LNCAP (cell line): Measurements from ENCODE around the gene NTM.

ENCODE experiments used
- TF ChIP-seq, protein P1 (sequence below): fragments of 450-650 bp; IDR thresholded peaks from 2 replicates; pipeline ENCODE4 v1.5.1; 2017; ENCODE audit warnings: mild to moderate bottlenecking

The NTM gene

DNA sequence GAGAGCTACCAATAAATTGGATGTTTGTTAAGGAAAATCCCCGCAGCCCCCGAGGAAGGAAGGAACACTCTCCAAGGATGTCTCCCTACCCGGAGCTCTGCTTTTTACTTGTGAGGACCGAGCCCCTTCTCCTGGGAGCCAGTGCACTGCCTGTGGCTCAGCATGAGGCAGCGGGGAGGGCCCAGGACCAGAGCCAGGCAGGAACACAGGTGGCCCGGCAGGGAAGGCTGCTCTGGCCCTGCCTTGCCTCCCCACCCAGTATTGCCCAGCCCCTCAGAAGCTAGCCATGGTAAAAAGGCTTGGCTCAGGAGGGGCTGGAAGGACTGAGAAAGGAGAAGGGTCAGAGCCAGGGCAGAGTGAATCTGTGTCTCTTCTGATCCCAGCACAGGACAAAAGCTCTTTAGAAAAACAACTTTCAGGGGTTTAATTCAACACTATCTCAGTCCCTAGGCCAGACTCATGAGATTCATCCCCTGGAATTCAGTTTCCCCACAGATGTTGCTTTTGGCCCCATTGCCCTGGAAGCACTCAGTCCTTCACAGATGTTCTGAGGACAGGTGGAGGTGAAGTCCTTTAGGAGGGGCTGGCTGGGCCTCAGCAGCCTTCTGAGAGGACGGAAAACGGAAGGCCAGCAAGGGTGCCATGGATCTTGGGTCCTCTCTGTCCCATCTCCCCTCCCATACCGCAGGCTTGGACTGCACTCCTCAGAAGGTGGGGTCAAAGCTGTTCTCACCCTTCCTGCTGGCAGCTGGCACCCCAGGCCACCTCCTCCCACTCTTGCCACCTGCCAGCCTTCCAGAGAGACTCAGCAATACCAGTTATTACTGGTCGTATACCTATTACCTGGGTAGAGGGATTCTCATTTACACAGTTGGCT is 318.9 kb downstream of the NTM start:
- TF ChIP-seq, protein P1, sequence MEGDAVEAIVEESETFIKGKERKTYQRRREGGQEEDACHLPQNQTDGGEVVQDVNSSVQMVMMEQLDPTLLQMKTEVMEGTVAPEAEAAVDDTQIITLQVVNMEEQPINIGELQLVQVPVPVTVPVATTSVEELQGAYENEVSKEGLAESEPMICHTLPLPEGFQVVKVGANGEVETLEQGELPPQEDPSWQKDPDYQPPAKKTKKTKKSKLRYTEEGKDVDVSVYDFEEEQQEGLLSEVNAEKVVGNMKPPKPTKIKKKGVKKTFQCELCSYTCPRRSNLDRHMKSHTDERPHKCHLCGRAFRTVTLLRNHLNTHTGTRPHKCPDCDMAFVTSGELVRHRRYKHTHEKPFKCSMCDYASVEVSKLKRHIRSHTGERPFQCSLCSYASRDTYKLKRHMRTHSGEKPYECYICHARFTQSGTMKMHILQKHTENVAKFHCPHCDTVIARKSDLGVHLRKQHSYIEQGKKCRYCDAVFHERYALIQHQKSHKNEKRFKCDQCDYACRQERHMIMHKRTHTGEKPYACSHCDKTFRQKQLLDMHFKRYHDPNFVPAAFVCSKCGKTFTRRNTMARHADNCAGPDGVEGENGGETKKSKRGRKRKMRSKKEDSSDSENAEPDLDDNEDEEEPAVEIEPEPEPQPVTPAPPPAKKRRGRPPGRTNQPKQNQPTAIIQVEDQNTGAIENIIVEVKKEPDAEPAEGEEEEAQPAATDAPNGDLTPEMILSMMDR, result no peak

DNA sequence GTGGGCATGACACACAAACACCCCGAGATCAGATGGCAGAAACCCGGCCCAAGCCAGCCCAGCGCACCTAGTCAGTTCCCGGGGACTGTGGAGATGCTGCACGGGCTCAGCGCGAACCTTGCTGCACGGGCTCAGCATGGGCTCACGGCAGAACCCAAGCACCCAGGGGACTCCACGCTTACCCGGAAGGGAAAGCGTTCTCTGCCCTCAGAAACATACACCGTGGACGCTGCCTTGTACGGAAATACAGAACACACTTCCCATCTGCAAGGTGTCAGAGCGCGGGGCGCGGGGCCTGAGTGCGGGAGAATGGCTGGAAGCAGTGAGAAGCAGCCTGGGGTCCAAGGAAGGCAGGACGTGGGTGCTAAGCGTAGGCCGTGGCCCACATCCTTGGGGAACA is 319.9 kb downstream of the NTM start:
- TF ChIP-seq, protein P1, result no peak

DNA sequence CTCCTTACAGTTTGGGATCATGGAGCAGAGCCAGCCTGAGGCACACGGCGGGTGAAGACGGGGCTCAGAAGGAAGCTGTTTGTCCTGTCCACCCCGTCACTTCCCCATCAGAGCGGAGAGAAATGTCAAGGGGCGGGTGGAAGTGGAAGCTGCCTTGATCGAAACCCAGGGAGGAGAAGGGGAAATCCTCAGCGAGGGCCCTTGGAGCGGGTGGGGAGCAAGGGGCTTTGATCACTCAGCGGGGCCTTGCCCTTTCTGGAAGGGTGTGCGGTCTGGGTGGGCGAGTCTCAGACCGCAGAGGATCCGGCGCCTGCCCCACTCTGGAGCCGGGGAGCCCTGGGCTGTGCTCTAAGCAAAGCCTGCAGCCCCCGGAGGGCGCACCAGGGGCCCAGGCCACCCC is 320.4 kb downstream of the NTM start:
- TF ChIP-seq, protein P1, result no peak

DNA sequence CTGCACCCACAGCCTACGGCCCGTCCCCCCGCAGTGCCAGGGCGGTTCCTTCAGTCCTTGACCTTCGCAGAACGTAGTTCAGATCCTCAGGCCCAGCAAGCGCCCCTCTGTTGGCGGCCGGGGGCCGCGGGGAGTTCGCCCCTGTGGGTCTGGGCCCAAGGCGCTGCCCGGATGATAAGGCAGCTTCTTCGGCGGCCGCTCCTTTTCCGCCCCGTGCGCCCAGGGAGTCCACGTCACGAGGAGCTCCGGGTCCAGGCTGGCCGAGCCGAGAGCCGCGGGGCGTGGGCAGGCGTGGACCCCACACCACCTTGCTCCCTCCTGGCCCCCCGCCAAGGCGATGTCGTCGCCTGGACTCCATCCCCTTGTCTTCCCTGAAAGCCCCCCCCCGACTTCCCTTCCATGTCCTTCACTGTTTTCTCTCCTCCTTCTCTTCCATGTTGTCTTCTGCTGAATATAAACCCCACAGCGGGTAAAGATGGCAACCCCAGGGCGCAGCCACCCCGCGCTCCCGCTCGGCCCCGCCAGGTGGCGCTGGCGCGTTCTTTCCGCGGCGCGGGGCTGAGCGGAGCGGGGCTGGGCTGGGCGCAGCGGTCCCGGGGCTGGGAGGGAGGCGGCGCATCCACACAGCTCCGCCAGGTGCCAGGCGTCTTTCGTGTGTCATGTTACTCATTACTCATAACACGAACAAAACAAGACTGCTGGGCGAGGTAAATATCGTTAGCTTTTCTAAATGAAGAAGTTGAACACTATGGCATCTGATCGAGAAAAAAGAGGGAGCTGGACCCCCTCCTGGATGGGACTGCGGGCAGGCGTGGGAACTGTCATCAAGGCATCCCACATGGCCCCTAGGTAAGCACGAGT is 321.0 kb downstream of the NTM start:
- TF ChIP-seq, protein P1, result peak; percentile 97

DNA sequence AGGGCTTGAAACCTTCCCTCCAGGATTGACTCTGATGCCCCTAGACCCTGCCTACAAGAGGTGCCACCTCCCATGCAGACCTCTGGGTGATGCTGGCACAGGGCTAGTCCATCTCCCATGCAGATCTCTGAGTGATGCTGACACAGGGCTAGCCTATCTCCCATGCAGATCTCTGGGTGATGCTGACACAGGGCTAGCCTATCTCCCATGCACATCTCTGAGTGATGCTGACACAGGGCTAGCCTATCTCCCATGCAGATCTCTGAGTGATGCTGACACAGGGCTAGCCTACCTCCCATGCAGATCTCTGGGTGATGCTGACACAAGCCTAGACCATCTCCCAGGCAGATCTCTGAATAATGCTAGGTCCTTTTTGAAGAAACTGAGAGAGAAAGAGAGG is 321.7 kb downstream of the NTM start:
- TF ChIP-seq, protein P1, result no peak

DNA sequence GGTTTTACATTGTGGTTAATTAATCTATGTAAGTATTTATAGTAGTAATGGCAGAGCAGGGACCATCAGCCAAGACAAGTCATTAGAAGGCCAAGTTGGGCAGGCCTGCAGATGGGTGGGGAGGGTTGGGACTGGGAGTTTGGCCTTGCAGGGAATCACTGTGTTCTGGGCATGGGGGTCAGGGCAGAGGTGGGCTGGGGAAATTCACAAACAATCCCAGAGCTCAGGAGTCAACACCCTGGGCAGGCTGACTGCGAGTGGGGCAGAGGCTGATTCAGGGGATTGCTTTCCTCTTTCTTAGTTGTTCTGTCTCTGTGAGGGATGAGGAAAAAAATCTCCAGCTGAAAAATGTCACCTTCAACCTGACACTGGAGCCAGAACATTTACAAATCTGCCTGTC is 322.5 kb downstream of the NTM start:
- TF ChIP-seq, protein P1, result no peak

DNA sequence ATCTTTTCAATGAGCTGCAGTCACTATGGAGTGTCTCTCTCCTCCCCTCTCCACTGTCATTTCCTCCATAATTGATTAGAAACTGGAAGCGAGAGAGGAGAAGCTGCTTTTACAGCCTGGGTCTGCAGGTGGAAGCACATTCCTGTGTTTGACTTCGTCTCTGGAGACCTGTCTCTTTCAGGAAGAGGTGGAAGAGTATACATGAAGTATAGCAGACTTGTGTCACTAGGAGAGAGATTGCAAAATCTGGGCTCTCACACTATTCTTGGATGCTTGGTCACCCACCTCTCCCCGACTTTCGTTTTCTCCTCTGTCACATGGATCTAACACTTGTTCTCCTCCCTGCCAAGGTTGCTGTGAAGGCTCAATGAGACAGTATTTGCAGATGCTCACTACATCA is 323.3 kb downstream of the NTM start:
- TF ChIP-seq, protein P1, result no peak
